Measurements from ENCODE around the gene OR6C76. TPM values are rescaled to one million over a fixed set of nuclear protein-coding genes. Genes with fewer than 3 reads are reported as not detected.
"Not testable (repeated sequence)": the region's sequence is repeated elsewhere in the genome, so short reads cannot be mapped to it uniquely, and the experiment has no call there.

OR6C76 gene
- total RNA-seq, 4 donors from 2014 or later = not detected

GRCh38 chr12:55407866-55408265 is 18.2 kb upstream of the OR6C76 start:
- H3K36me3 ChIP-seq = no peaks in the 10 kb centered on the region
- no peak for DNase-seq
- intact Hi-C loops (cut with DNase I) = no loop called here
- H3K27ac ChIP-seq = no peak overlapping the region
- H3K27me3 ChIP-seq = no peaks in the 10 kb centered on the region
- TF ChIP-seq CTCF (IDR thresholded peaks at IDR 0.05) = no peak
- no peak for TF ChIP-seq POLR2A (IDR thresholded peaks at IDR 0.05)
- WGBS, 2 donors = 57 to 71% methylated on average over 1 of the region's 1 CpG
- no peaks in the 10 kb centered on the region for H3K9me3 ChIP-seq
- no peak overlapping the region for H3K4me3 ChIP-seq
- H3K4me1 ChIP-seq = no peaks in the 10 kb centered on the region

- H3K4me1 ChIP-seq; H3K36me3 ChIP-seq; H3K27me3 ChIP-seq; intact Hi-C loops (cut with DNase I); DNase-seq; H3K27ac ChIP-seq; H3K4me3 ChIP-seq; H3K9me3 ChIP-seq: not testable (repeated sequence)
- WGBS, 2 donors = 72 to 73% methylated on average over 1 of the region's 1 CpG
These were observed 16.9 kb upstream of the OR6C76 start for GRCh38 chr12:55409133-55409532.

GRCh38 chr12:55412138-55412537 is 13.9 kb upstream of the OR6C76 start:
- H3K27ac ChIP-seq; DNase-seq; H3K27me3 ChIP-seq; H3K4me1 ChIP-seq; H3K4me3 ChIP-seq; H3K36me3 ChIP-seq; H3K9me3 ChIP-seq; intact Hi-C loops (cut with DNase I): not testable (repeated sequence)
- 91 to 96% methylated on average over 6 to 8 of the region's 15 CpGs for WGBS, 2 donors

GRCh38 chr12:55413498-55414388 is 12.3 kb upstream of the OR6C76 start:
- H3K27ac ChIP-seq; H3K4me3 ChIP-seq; H3K4me1 ChIP-seq; intact Hi-C loops (cut with DNase I); H3K27me3 ChIP-seq; H3K9me3 ChIP-seq; DNase-seq; H3K36me3 ChIP-seq: not testable (repeated sequence)
- 83% methylated on average over 5 of the region's 6 CpGs; no CpG with 5 or more reads in 1 of the 2 donors for WGBS, 2 donors

- WGBS, 2 donors = no CpG with 5 or more reads among the region's 11 CpGs
- H3K9me3 ChIP-seq; intact Hi-C loops (cut with DNase I): not testable (repeated sequence)
These were observed 11.6 kb upstream of the OR6C76 start for GRCh38 chr12:55414396-55414823.

GRCh38 chr12:55414889-55415288 is 11.2 kb upstream of the OR6C76 start:
- DNase-seq; H3K27ac ChIP-seq; H3K4me1 ChIP-seq; H3K27me3 ChIP-seq; H3K9me3 ChIP-seq; intact Hi-C loops (cut with DNase I); H3K36me3 ChIP-seq: not testable (repeated sequence)
- H3K4me3 ChIP-seq = peak overlapping the region in 1 of 4 donors; percentile 37
- 2 to 19% methylated on average over 3 to 5 of the region's 34 CpGs for WGBS, 2 donors

More at GRCh38 chr12:55414396-55414823, 11.6 kb upstream of the OR6C76 start:
- H3K4me3 ChIP-seq = peak overlapping the region in 1 of 4 donors; percentile 37
- DNase-seq, H3K4me1 ChIP-seq, H3K27me3 ChIP-seq, H3K27ac ChIP-seq, H3K36me3 ChIP-seq: not testable (repeated sequence)

- H3K9me3 ChIP-seq = no peaks in the 10 kb centered on the region
- no peak overlapping the region for H3K4me3 ChIP-seq
- no peak overlapping the region for H3K27ac ChIP-seq
- no peaks in the 10 kb centered on the region for H3K36me3 ChIP-seq
- peaks cover 0 to 8% (median 0%) of the 10 kb centered on the region in 4 donors for H3K27me3 ChIP-seq
- DNase-seq = no peak
- intact Hi-C loops (cut with DNase I) = no loop called here
- TF ChIP-seq CTCF (IDR thresholded peaks at IDR 0.05) (no peak), POLR2A (IDR thresholded peaks at IDR 0.05) (no peak)
- WGBS, 2 donors = 63 to 85% methylated on average over 1 of the region's 1 CpG
- H3K4me1 ChIP-seq = no peaks in the 10 kb centered on the region
These were observed 9.1 kb upstream of the OR6C76 start for GRCh38 chr12:55416961-55417360.

Measured in esophagus squamous epithelium (tissue), 5 donors.